ENCODE measurements around the gene PRL.

DNA sequence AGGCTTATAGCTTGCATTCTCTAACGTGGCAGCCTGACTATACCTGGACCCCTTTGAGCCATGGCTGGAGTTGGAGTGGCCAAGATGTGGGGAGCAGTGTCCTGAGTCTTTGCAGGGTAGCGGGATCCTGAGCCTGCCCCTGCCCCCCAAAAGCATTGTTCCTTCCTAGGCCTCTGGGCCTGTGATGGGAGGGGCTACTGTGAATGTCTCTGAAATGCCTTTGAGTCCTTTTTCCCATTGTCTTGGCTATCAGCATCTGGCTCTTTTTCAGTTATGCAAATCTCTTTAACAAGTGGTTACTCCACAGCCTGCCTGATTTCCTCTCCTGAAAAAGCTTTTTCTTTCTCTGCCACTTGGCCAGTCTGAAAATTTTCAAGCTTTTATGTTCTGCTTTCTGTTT lies 17.0 kb upstream of the PRL start:
- TF ChIP-seq, protein P1, sequence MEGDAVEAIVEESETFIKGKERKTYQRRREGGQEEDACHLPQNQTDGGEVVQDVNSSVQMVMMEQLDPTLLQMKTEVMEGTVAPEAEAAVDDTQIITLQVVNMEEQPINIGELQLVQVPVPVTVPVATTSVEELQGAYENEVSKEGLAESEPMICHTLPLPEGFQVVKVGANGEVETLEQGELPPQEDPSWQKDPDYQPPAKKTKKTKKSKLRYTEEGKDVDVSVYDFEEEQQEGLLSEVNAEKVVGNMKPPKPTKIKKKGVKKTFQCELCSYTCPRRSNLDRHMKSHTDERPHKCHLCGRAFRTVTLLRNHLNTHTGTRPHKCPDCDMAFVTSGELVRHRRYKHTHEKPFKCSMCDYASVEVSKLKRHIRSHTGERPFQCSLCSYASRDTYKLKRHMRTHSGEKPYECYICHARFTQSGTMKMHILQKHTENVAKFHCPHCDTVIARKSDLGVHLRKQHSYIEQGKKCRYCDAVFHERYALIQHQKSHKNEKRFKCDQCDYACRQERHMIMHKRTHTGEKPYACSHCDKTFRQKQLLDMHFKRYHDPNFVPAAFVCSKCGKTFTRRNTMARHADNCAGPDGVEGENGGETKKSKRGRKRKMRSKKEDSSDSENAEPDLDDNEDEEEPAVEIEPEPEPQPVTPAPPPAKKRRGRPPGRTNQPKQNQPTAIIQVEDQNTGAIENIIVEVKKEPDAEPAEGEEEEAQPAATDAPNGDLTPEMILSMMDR (IDR thresholded peaks at IDR 0.05), result no peak
- TF ChIP-seq POLR2AphosphoS5 (IDR thresholded peaks at IDR 0.05; ENCODE audit: insufficient read depth in 1 of 2, low read depth in 1 of 2) (no peak), POLR2A (IDR thresholded peaks at IDR 0.05) (no peak)
